Body of pancreas (tissue), 4 donors: Measurements from ENCODE around the gene CRY1. TPM values are rescaled to one million over a fixed set of nuclear protein-coding genes. Genes with fewer than 3 reads are reported as not detected.
"Not testable (repeated sequence)": the region's sequence is repeated elsewhere in the genome, so short reads cannot be mapped to it uniquely, and the experiment has no call there.

ENCODE experiments used
- ATAC-seq: fragments of 150-250 bp; one replicate; pipeline ENCODE4 v1.9.1; 2016
- DNase-seq, 4 donors: peaks; one replicate each; pipeline ENCODE4 v3.0.0-alpha.2; 2019
- H3K27ac ChIP-seq, 4 donors: fragments of 200-600 bp; sonication (generic); 1 replicate in 3 of 4; 2 replicates in 1 of 4; pipeline versions ENCODE4 v1.5.1 to v1.6.1; 2016 to 2019; ENCODE audit warnings: mild to moderate bottlenecking in 1 of 4, mixed read lengths in 1 of 4, moderate library complexity in 1 of 4
- H3K27me3 ChIP-seq, 2 donors: fragments of 200-600 bp; sonication (generic); one replicate each; pipeline ENCODE4 v1.6.0; 2016; ENCODE audit warnings: mild to moderate bottlenecking in 1 of 2
- H3K36me3 ChIP-seq, 2 donors: fragments of 200-600 bp; sonication (generic); replicated peaks in 1 of 2; 2 replicates each; pipeline ENCODE4 v1.5.1; 2016; ENCODE audit warnings: low read depth in 2 of 2; ENCODE audit not compliant: insufficient read depth in 1 of 2
- H3K4me1 ChIP-seq: fragments of 200-600 bp; sonication (generic); one replicate; pipeline ENCODE4 v1.6.0; 2016
- H3K4me3 ChIP-seq, 2 donors: fragments of 200-600 bp; sonication (generic); 1 replicate in 1 of 2; 2 replicates in 1 of 2; pipeline ENCODE4 v1.5.1; 2016 to 2019
- H3K9me3 ChIP-seq, 3 donors: fragments of 200-600 bp; sonication (generic); 1 replicate in 2 of 3; 2 replicates in 1 of 3; pipeline ENCODE4 v1.5.1; 2016
- POLR2A ChIP-seq, 3 donors: fragments of 450-650 bp; IDR thresholded peaks; one replicate each; pipeline ENCODE4 v1.6.1; 2016; ENCODE audit warnings: antibody characterized with exemption in 3 of 3, mild to moderate bottlenecking in 2 of 3
- WGBS, 2 donors: methylation state at CpG; one replicate each; pipeline ENCODE4 v1.1.5; 2017; 5-methylcytosine and 5-hydroxymethylcytosine counted together
- intact Hi-C: fragments of 100-400 bp; cut with DNase I; formaldehyde crosslinking; loops from one replicate; pipeline ENCODE4 v1.15.1; 2023
- total RNA-seq, 2 donors: library from RNA; depleted of rRNA; stranded (reverse); fragments of >200 nt; gene quantifications; one replicate each; pipeline ENCODE4 v1.1.0, GENCODE V29; 2016
- TF ChIP-seq, protein P1 (sequence below), 7 experiments: fragments of 450-650 bp in 4 of 7; fragments of 200-600 bp in 3 of 7; sonication (generic) in 3 of 7; IDR thresholded peaks; one replicate each; pipeline ENCODE4 v1.5.1; 2016 to 2019; ENCODE audit warnings: antibody characterized with exemption in 7 of 7

Gene CRY1
- total RNA-seq, 2 donors from 2014 or later, result 12.5 to 15.6 TPM

GRCh38 chr12:106997916-106998315, 95.4 kb downstream of the CRY1 start:
- Histone ChIP-seq H3K27me3 (no peaks in the 10 kb centered on the region), H3K4me1 (no peaks in the 10 kb centered on the region), H3K36me3 (peaks cover 3 to 4% of the 10 kb centered on the region in 2 donors), H3K4me3 (no peak overlapping the region), H3K9me3 (no peaks in the 10 kb centered on the region), H3K27ac (no peak overlapping the region)
- TF ChIP-seq POLR2A (IDR thresholded peaks at IDR 0.05), result no peak
- TF ChIP-seq, protein P1, sequence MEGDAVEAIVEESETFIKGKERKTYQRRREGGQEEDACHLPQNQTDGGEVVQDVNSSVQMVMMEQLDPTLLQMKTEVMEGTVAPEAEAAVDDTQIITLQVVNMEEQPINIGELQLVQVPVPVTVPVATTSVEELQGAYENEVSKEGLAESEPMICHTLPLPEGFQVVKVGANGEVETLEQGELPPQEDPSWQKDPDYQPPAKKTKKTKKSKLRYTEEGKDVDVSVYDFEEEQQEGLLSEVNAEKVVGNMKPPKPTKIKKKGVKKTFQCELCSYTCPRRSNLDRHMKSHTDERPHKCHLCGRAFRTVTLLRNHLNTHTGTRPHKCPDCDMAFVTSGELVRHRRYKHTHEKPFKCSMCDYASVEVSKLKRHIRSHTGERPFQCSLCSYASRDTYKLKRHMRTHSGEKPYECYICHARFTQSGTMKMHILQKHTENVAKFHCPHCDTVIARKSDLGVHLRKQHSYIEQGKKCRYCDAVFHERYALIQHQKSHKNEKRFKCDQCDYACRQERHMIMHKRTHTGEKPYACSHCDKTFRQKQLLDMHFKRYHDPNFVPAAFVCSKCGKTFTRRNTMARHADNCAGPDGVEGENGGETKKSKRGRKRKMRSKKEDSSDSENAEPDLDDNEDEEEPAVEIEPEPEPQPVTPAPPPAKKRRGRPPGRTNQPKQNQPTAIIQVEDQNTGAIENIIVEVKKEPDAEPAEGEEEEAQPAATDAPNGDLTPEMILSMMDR (IDR thresholded peaks at IDR 0.05), result no peak
- DNase-seq (no peak), ATAC-seq (no peak)
- WGBS, 2 donors, result 65 to 86% methylated on average over 1 of the region's 1 CpG
- intact Hi-C loops, result loop anchor here (10.0 kb wide), 1 partner anchor 107 kb away; no protein-coding TSS in a partner anchor

DNA sequence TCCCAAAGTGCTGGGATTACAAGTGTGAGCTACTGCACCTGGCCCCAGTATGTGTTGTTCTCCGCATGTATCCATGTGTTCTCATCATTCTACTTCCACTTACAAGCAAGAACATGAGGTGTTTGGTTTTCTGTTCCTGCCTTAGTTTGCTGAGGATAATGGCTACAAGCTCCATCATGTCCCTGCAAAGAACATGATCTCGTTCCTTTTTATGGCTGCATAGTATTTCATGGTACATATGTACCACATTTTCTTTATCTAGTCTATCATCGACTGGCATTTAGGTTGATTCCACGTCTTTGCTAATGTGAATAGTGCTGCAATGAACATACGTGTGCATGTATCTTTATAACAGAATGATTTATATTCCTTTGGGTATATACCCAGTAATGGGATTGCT, 97.2 kb downstream of the CRY1 start:
- ATAC-seq, H3K27me3 ChIP-seq, H3K4me1 ChIP-seq, H3K9me3 ChIP-seq, H3K27ac ChIP-seq, H3K4me3 ChIP-seq, DNase-seq, H3K36me3 ChIP-seq: not testable (repeated sequence)
- WGBS, 2 donors, result 96 to 98% methylated on average over 5 of the region's 5 CpGs
- intact Hi-C loops, result loop anchor here (10.0 kb wide), 1 partner anchor 109 kb away; no protein-coding TSS in a partner anchor

DNA sequence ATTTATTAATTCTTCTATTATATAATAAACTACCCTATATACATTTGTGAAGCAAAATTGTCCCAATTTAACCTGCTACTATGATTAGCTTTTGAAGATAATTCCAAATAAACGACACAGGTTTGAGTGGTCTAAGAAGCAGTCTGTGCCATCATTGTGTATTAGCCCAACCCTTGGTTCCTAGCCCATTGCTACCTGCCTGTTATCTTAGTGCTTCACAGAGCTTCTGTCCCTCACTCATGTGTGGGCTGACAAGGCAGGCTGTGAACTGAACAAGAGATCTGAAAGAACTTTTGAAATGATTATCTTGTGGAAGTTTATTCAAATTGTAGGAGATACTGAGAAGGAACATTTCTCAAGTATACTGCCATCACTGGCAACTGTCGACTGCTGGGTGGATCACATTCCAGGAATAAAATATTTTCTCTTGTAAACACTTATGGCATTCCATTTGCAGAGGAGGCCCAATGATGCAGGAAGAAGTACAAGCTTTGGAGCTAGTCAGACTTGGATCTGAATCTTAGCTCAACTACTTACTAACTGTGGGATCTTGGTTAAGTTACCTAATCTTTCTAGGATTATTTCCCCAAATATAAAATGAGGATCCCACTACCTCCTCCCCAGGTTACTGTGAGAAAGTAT, 98.6 kb downstream of the CRY1 start:
- no peaks in the 10 kb centered on the region for H3K9me3 ChIP-seq
- no peak for TF ChIP-seq POLR2A (IDR thresholded peaks at IDR 0.05)
- TF ChIP-seq, protein P1 (IDR thresholded peaks at IDR 0.05), result no peak
- WGBS, 2 donors, result 51 to 60% methylated on average over 2 of the region's 2 CpGs
- no peaks in the 10 kb centered on the region for H3K27me3 ChIP-seq
- intact Hi-C loops, result loop anchor here (10.0 kb wide), 1 partner anchor 110 kb away; no protein-coding TSS in a partner anchor
- DNase-seq (no peak), ATAC-seq (no peak)
- peaks cover 3 to 4% of the 10 kb centered on the region in 2 donors for H3K36me3 ChIP-seq
- no peak overlapping the region for H3K27ac ChIP-seq
- no peaks in the 10 kb centered on the region for H3K4me1 ChIP-seq
- no peak overlapping the region for H3K4me3 ChIP-seq

DNA sequence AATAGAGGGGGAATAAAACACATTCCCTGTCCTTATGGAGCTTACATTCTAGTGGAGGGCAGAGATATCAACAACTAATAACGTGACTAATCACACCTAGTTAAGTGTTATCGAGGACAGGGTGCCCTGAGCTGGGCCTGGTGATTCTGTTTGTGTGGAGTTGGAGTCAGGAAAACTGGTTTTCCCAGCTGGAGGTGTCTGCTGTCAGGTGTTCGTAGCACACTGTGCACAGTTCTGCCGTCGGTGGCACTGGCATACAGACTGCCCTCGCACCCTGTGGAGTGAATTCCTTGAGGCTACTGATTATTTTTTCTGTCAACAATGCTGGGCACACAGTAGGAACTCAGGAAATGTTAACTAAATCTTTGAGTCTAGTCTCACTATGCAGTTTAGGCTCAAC, 105.5 kb downstream of the CRY1 start:
- H3K9me3 ChIP-seq, result no peaks in the 10 kb centered on the region
- H3K27me3 ChIP-seq, result no peaks in the 10 kb centered on the region
- TF ChIP-seq POLR2A (IDR thresholded peaks at IDR 0.05), result no peak
- TF ChIP-seq, protein P1 (IDR thresholded peaks at IDR 0.05), result no peak
- H3K4me1 ChIP-seq, result peaks cover 37% of the 10 kb centered on the region
- 6 to 20% methylated on average over 2 to 6 of the region's 6 CpGs for WGBS, 2 donors
- DNase-seq (peak; percentile 39 to 64 (median 54)), ATAC-seq (no peak)
- intact Hi-C loops, result no loop called here
- peaks cover 0 to 2% of the 10 kb centered on the region in 2 donors for H3K36me3 ChIP-seq
- peak overlapping the region; percentile 41 to 92 (median 90) for H3K27ac ChIP-seq
- no peak overlapping the region for H3K4me3 ChIP-seq

GRCh38 chr12:106986625-106987389, 106.5 kb downstream of the CRY1 start, which contains the start of gene MTERF2:
MTERF2 (minus strand) TSS chr12:106987146; CDS start chr12:106978714, 8,432 bp downstream.
- WGBS, 2 donors, result 0 to 1% methylated on average over 35 to 43 of the region's 50 CpGs
- Histone ChIP-seq H3K9me3 (no peaks in the 10 kb centered on the region), H3K36me3 (peaks cover 0 to 2% of the 10 kb centered on the region in 2 donors), H3K27me3 (no peaks in the 10 kb centered on the region), H3K4me3 (peak within 1 kb of the TSS; percentile 20 to 44), H3K4me1 (peaks cover 37% of the 10 kb centered on the region), H3K27ac (peak within 1 kb of the TSS; percentile 90 to 95 (median 92))
- peak; percentile 93 to 96 (median 95) for DNase-seq
- peak; percentile 90 to 95 (median 95) for TF ChIP-seq POLR2A (IDR thresholded peaks at IDR 0.05)
- TF ChIP-seq, protein P1 (IDR thresholded peaks at IDR 0.05), result no peak
- ATAC-seq, result peak; percentile 99
- intact Hi-C loops, result no loop called here
